ENCODE measurements around the gene MEA1.

The MEA1 gene

GRCh38 chr6:42979523-42980177, 34.1 kb downstream of the MEA1 start:
- no peak for DNase-seq (ENCODE audit: insufficient read length, low spot score)
- peak; percentile 26 for FAIRE-seq
- TF ChIP-seq TAF1 (IDR thresholded peaks at IDR 0.05; ENCODE audit: low read depth, low read length) (no peak), POLR2A (IDR thresholded peaks at IDR 0.05; ENCODE audit: low read depth, low read length) (no peak), POLR2AphosphoS5 (IDR thresholded peaks at IDR 0.05; ENCODE audit: low read depth, low read length) (no peak), PAX5 (IDR thresholded peaks at IDR 0.05; ENCODE audit: insufficient read depth, low read length, severe bottlenecking) (no peak), SPI1 (IDR thresholded peaks at IDR 0.05; ENCODE audit: low read depth, low read length) (no peak), POU2F2 (IDR thresholded peaks at IDR 0.05; ENCODE audit: low read depth, low read length) (no peak)

- TF ChIP-seq POLR2AphosphoS5 (IDR thresholded peaks at IDR 0.05; ENCODE audit: low read depth, low read length) = peak; percentile 92
- peak; percentile 85 for TF ChIP-seq TAF1 (IDR thresholded peaks at IDR 0.05; ENCODE audit: low read depth, low read length)
- TF ChIP-seq POLR2A (IDR thresholded peaks at IDR 0.05; ENCODE audit: low read depth, low read length) = peak; percentile 93
- no peak for TF ChIP-seq POU2F2 (IDR thresholded peaks at IDR 0.05; ENCODE audit: low read depth, low read length)
- peak; percentile 67 for TF ChIP-seq SPI1 (IDR thresholded peaks at IDR 0.05; ENCODE audit: low read depth, low read length)
- no peak for TF ChIP-seq PAX5 (IDR thresholded peaks at IDR 0.05; ENCODE audit: insufficient read depth, low read length, severe bottlenecking)
These were observed 34.8 kb downstream of the MEA1 start, which contains the start of gene PEX6 for GRCh38 chr6:42978839-42979522. PEX6 (minus strand) TSS chr6:42979181; CDS start chr6:42979150, 31 bp downstream.

GRCh38 chr6:42978487-42978838, 35.3 kb downstream of the MEA1 start:
- FAIRE-seq (no peak), DNase-seq (ENCODE audit: insufficient read length, low spot score) (no peak)
- TF ChIP-seq SPI1 (IDR thresholded peaks at IDR 0.05; ENCODE audit: low read depth, low read length) (no peak), POU2F2 (IDR thresholded peaks at IDR 0.05; ENCODE audit: low read depth, low read length) (no peak), PAX5 (IDR thresholded peaks at IDR 0.05; ENCODE audit: insufficient read depth, low read length, severe bottlenecking) (no peak), POLR2AphosphoS5 (IDR thresholded peaks at IDR 0.05; ENCODE audit: low read depth, low read length) (no peak), TAF1 (IDR thresholded peaks at IDR 0.05; ENCODE audit: low read depth, low read length) (no peak), POLR2A (IDR thresholded peaks at IDR 0.05; ENCODE audit: low read depth, low read length) (no peak)

More at GRCh38 chr6:42978839-42979522, 34.8 kb downstream of the MEA1 start, which contains the start of gene PEX6:
- peak; percentile 97 for FAIRE-seq
- peak; percentile 91 for DNase-seq (ENCODE audit: insufficient read length, low spot score)

- DNase-seq (ENCODE audit: insufficient read length, low spot score) = no peak
- no peak for FAIRE-seq
- TF ChIP-seq POLR2AphosphoS5 (IDR thresholded peaks at IDR 0.05; ENCODE audit: low read depth, low read length) (no peak), POLR2A (IDR thresholded peaks at IDR 0.05; ENCODE audit: low read depth, low read length) (no peak), POU2F2 (IDR thresholded peaks at IDR 0.05; ENCODE audit: low read depth, low read length) (no peak), TAF1 (IDR thresholded peaks at IDR 0.05; ENCODE audit: low read depth, low read length) (no peak), SPI1 (IDR thresholded peaks at IDR 0.05; ENCODE audit: low read depth, low read length) (no peak)
These were observed 38.7 kb downstream of the MEA1 start for GRCh38 chr6:42974919-42975505.

GRCh38 chr6:42973926-42974325, 39.8 kb downstream of the MEA1 start:
- no peak for DNase-seq (ENCODE audit: insufficient read length, low spot score)

GRCh38 chr6:42971746-42972327, 41.9 kb downstream of the MEA1 start:
- DNase-seq (ENCODE audit: insufficient read length, low spot score) = no peak
- TF ChIP-seq POLR2AphosphoS5 (IDR thresholded peaks at IDR 0.05; ENCODE audit: low read depth, low read length) (no peak), POU2F2 (IDR thresholded peaks at IDR 0.05; ENCODE audit: low read depth, low read length) (no peak), PAX5 (IDR thresholded peaks at IDR 0.05; ENCODE audit: insufficient read depth, low read length, severe bottlenecking) (no peak), SPI1 (IDR thresholded peaks at IDR 0.05; ENCODE audit: low read depth, low read length) (no peak), POLR2A (IDR thresholded peaks at IDR 0.05; ENCODE audit: low read depth, low read length) (no peak), TAF1 (IDR thresholded peaks at IDR 0.05; ENCODE audit: low read depth, low read length) (no peak)
- no peak for FAIRE-seq

More at GRCh38 chr6:42973926-42974325, 39.8 kb downstream of the MEA1 start:
- FAIRE-seq = no peak
- TF ChIP-seq POLR2AphosphoS5 (IDR thresholded peaks at IDR 0.05; ENCODE audit: low read depth, low read length) (no peak), TAF1 (IDR thresholded peaks at IDR 0.05; ENCODE audit: low read depth, low read length) (no peak), SPI1 (IDR thresholded peaks at IDR 0.05; ENCODE audit: low read depth, low read length) (no peak), POLR2A (IDR thresholded peaks at IDR 0.05; ENCODE audit: low read depth, low read length) (no peak), POU2F2 (IDR thresholded peaks at IDR 0.05; ENCODE audit: low read depth, low read length) (no peak), PAX5 (IDR thresholded peaks at IDR 0.05; ENCODE audit: insufficient read depth, low read length, severe bottlenecking) (no peak)

GRCh38 chr6:42970871-42971612, 42.7 kb downstream of the MEA1 start:
- FAIRE-seq (no peak), DNase-seq (ENCODE audit: insufficient read length, low spot score) (no peak)
- no peak for TF ChIP-seq POU2F2 (IDR thresholded peaks at IDR 0.05; ENCODE audit: low read depth, low read length)
- no peak for TF ChIP-seq SPI1 (IDR thresholded peaks at IDR 0.05; ENCODE audit: low read depth, low read length)
- TF ChIP-seq TAF1 (IDR thresholded peaks at IDR 0.05; ENCODE audit: low read depth, low read length) = no peak
- no peak for TF ChIP-seq POLR2A (IDR thresholded peaks at IDR 0.05; ENCODE audit: low read depth, low read length)
- TF ChIP-seq PAX5 (IDR thresholded peaks at IDR 0.05; ENCODE audit: insufficient read depth, low read length, severe bottlenecking) = no peak
- no peak for TF ChIP-seq POLR2AphosphoS5 (IDR thresholded peaks at IDR 0.05; ENCODE audit: low read depth, low read length)

- FAIRE-seq (no peak), DNase-seq (ENCODE audit: insufficient read length, low spot score) (no peak)
- TF ChIP-seq SPI1 (IDR thresholded peaks at IDR 0.05; ENCODE audit: low read depth, low read length) = no peak
- TF ChIP-seq PAX5 (IDR thresholded peaks at IDR 0.05; ENCODE audit: insufficient read depth, low read length, severe bottlenecking) = no peak
- no peak for TF ChIP-seq POU2F2 (IDR thresholded peaks at IDR 0.05; ENCODE audit: low read depth, low read length)
- TF ChIP-seq POLR2AphosphoS5 (IDR thresholded peaks at IDR 0.05; ENCODE audit: low read depth, low read length) = no peak
- TF ChIP-seq POLR2A (IDR thresholded peaks at IDR 0.05; ENCODE audit: low read depth, low read length) = no peak
- TF ChIP-seq TAF1 (IDR thresholded peaks at IDR 0.05; ENCODE audit: low read depth, low read length) = no peak
These were observed 43.8 kb downstream of the MEA1 start for GRCh38 chr6:42969934-42970333.
